22Rv1 (cell line): ENCODE results near the gene SLC2A10.

Experiments
- CTCF ChIP-seq: fragments of 450-650 bp; IDR thresholded peaks from 2 replicates; pipeline ENCODE4 v1.5.1; 2017; ENCODE audit warnings: mild to moderate bottlenecking
- ZFX ChIP-seq: fragments of 450-650 bp; IDR thresholded peaks from 2 replicates; pipeline ENCODE4 v1.6.1; 2017; ENCODE audit warnings: antibody characterized with exemption, borderline replicate concordance

DNA sequence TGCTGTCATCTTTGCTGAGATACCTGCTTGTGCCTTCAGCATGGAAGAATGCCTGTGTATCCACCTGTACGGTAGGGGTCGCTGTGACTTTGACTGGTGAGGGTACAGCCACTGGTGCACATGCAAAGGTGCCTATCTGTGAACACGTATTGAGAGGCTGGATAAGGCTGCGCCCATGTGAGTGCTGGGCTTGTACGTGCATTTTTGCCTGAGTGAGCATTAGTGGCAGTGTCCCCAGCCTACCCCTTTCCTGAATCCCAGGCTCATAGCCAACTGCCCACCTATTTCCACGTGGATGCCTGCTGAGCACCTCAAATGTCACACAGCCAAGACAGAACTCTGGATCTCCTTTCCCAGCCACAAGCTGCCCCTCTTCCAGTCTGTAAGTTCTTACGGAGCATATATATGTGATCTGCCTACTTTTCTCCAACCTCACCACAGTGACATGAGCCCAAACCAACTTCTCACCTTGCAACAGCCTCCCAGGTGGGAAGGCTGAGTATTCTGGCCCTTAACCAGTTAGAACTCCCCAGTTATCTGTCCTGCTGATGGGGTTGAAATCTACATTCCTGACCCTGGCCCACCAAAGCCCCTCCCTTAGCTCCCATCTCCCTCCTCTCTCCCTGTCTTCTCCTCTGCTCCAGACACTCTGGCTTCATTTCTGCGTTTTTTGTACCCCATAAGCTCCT, 1.1 kb upstream of the SLC2A10 start:
- peak; percentile 90 for TF ChIP-seq CTCF
- no peak for TF ChIP-seq ZFX
